T-cell (primary cell): ENCODE data around the gene KCNMA1. TPM values are rescaled to one million over a fixed set of nuclear protein-coding genes. Genes with fewer than 3 reads are reported as not detected.

Source experiments
- ATAC-seq, 4 experiments: fragments of 200-7000 bp in 3 of 4; fragments of 150-1000 bp in 1 of 4; cut with Tn5 transposase; replicated peaks in 1 of 4; 1 replicate in 3 of 4; 2 replicates in 1 of 4; pipeline ENCODE4 v1.10.0; 2021; ENCODE audit warnings: moderate library complexity in 3 of 4, mild to moderate bottlenecking in 2 of 4, moderate number of reproducible peaks in 1 of 4
- CTCF ChIA-PET, 2 donors: fragments of 300-600 bp; sonication (Branson Sonifier 250); formaldehyde crosslinking; loops; one replicate each; lab custom pipeline; 2022; ENCODE audit warnings: antibody characterized with exemption in 2 of 2; lab: Charles Lee
- POLR2A ChIA-PET, 2 donors: fragments of 300-600 bp; sonication (Branson Sonifier 250); formaldehyde crosslinking; loops; one replicate each; lab custom pipeline; 2022; ENCODE audit warnings: antibody characterized with exemption in 2 of 2; lab: Charles Lee
- DNase-seq, 35 experiments: peaks; one replicate each; pipeline versions ENCODE4 v3.0.0 to v3.0.0-alpha.2; 2013 to 2023
- H3K27ac ChIP-seq: one replicate; pipeline ENCODE4 v1.5.1; 2013; ENCODE audit warnings: low read length
- H3K27me3 ChIP-seq, 2 experiments: replicated peaks in 1 of 2; 1 replicate in 1 of 2; 2 replicates in 1 of 2; pipeline versions ENCODE4 v1.6.1 to v1.7.0; 2013; ENCODE audit warnings: low read length in 1 of 2, mixed read lengths in 1 of 2; ENCODE audit not compliant: control insufficient read depth in 2 of 2, insufficient read depth in 2 of 2; ENCODE audit errors: extremely low read depth in 1 of 2
- H3K36me3 ChIP-seq, 2 donors: 1 replicate in 1 of 2; 2 replicates in 1 of 2; pipeline versions ENCODE4 v1.6.1 to v1.7.0; 2013; ENCODE audit warnings: low read length in 1 of 2; ENCODE audit not compliant: control insufficient read depth in 2 of 2, insufficient read depth in 1 of 2; ENCODE audit errors: extremely low read depth in 1 of 2
- H3K4me1 ChIP-seq, 2 experiments: 1 replicate in 1 of 2; 2 replicates in 1 of 2; pipeline versions ENCODE4 v1.6.1 to v1.7.0; 2013; ENCODE audit warnings: low read length in 2 of 2, mixed read lengths in 1 of 2; ENCODE audit not compliant: insufficient read depth in 2 of 2, control insufficient read depth in 1 of 2; ENCODE audit errors: extremely low read depth in 1 of 2
- H3K4me3 ChIP-seq, 2 donors: 1 replicate in 1 of 2; 2 replicates in 1 of 2; pipeline versions ENCODE4 v1.5.1 to v1.7.0; 2013; ENCODE audit warnings: mild to moderate bottlenecking in 2 of 2, low read length in 1 of 2, moderate library complexity in 1 of 2; ENCODE audit not compliant: control insufficient read depth in 1 of 2; ENCODE audit errors: extremely low read depth in 1 of 2
- H3K9me3 ChIP-seq: 2 replicates; pipeline ENCODE4 v1.7.0; 2013
- H3K27ac Mint-ChIP-seq, 2 donors: one replicate each; pipeline ENCODE4 v1.8.0; 2020 to 2021; ENCODE audit warnings: mild to moderate bottlenecking in 2 of 2, mixed read lengths in 2 of 2
- H3K27me3 Mint-ChIP-seq, 2 donors: one replicate each; pipeline ENCODE4 v1.8.0; 2021 to 2022; ENCODE audit warnings: mixed read lengths in 2 of 2
- H3K36me3 Mint-ChIP-seq: one replicate; pipeline ENCODE4 v1.8.0; 2021; ENCODE audit warnings: mixed read lengths
- H3K4me1 Mint-ChIP-seq, 3 donors: one replicate each; pipeline ENCODE4 v1.8.0; 2020 to 2022; ENCODE audit warnings: mixed read lengths in 3 of 3, mild to moderate bottlenecking in 1 of 3
- H3K4me3 Mint-ChIP-seq, 3 donors: one replicate each; pipeline ENCODE4 v1.8.0; 2020 to 2022; ENCODE audit warnings: mild to moderate bottlenecking in 3 of 3, mixed read lengths in 3 of 3, moderate library complexity in 3 of 3
- H3K9me3 Mint-ChIP-seq, 3 donors: one replicate each; pipeline ENCODE4 v1.8.0; 2020 to 2022; ENCODE audit warnings: mixed read lengths in 3 of 3
- WGBS: methylation state at CpG from one replicate; pipeline ENCODE4 v1.1.5; 2013; ENCODE audit warnings: missing lambda C conversion rate; ENCODE audit not compliant: insufficient coverage; 5-methylcytosine and 5-hydroxymethylcytosine counted together
- total RNA-seq, 35 experiments: library from RNA in 6 of 35; stranded (reverse) in 6 of 35; fragments of 120-200 nt in 1 of 35; gene quantifications; one replicate each; pipeline versions ENCODE4 v1.2.1 to v1.2.4 and lab custom pipeline; 2013 to 2026

The KCNMA1 gene
- total RNA-seq, 5 donors from 2014 or later (not counting 1 experiment from before 2014, with no cell fraction given), result 0.14 to 1.6 (median 0.60) TPM

DNA sequence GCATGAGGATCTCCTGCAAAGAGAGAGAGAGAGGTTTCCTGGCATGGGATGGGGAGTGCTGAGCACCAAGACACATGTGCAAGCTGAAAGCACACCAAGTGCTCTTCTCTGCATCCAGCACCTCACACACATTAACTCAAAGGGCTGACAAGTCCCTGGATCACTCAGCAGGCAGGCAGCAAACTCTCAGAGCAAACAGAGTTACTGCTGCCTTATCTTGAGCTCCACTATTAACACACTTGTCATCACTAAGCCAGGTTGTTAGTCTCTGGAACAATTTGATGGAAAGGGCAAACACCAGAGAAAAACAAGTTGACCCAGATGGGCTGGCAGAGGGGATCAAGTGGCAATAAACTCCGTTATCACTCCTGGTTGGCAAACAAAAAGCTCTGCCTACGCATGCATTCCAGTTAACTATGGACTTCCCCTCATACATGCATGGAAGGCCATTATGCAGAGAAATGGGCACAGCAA is 349.9 kb downstream of the KCNMA1 start:
- Histone ChIP-seq H3K9me3 (no peaks in the 10 kb centered on the region), H3K4me3 (no peak overlapping the region), H3K4me1 (no peaks in the 10 kb centered on the region), H3K27ac (no peak overlapping the region), H3K27me3 (peaks cover 0 to 2% of the 10 kb centered on the region in 2 experiments), H3K36me3 (no peaks in the 10 kb centered on the region)
- DNase-seq (no peak), ATAC-seq (no peak)
- H3K36me3 Mint-ChIP-seq, result no peaks in the 10 kb centered on the region
- H3K27ac Mint-ChIP-seq, result no peak overlapping the region
- WGBS, result 100% methylated on average over 1 of the region's 2 CpGs
- H3K4me3 Mint-ChIP-seq, result no peak overlapping the region
- peaks cover 3 to 8% of the 10 kb centered on the region in 2 donors for H3K27me3 Mint-ChIP-seq
- CTCF ChIA-PET, result no interaction called here
- peaks cover 0 to 2% (median 0%) of the 10 kb centered on the region in 3 donors for H3K4me1 Mint-ChIP-seq
- no peaks in the 10 kb centered on the region for H3K9me3 Mint-ChIP-seq
- POLR2A ChIA-PET, result no interaction called here

DNA sequence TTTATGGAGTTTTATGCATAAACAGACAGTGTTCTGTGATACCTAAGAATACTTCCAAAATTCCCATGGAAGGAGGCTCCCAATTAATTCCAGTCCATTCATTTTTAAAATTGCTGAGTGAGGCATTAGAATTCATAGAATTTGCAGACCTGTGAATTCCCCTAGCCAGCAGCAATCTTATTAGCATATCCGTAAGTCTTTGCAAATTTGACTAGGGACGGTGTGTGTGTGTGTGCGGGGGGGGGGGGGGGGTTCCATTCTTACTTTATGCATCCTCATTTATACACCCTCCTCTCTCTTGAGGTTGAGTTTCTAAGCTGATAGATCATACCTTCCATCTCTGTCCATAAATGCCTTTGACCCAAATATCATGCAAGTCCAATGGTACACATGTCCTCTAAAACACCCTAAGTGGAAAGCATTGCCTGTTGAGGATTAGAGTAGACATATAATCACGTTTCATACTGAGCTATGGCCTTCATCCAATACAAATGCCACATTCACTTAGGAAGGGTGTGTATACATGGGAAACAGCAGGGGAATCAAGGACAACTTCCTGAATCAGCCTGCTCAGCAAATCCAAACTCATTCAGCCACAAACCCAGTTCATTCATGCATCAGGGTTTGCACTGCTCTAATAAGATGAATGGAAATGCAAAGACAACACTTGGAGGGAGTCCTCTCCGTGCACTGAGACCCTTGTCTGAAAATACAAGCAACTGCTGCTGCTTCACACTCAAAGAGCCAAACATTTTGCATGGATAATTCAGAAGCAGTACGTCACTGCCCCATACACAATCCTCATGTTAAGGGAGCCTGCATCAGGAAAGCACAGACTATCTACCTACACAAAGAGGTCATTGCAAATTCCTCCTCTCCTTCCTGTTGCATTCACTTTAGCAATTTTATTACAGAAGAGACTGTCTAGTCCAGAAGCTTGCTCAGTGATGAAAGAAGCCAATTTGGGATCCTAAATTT is 350.8 kb downstream of the KCNMA1 start:
- ChIA-PET CTCF (interaction anchor here in 1 of 2 donors (0.6 kb wide), 1 partner anchor 16 kb away, joined by 4 read pairs; no protein-coding TSS in a partner anchor), POLR2A (interaction anchor here in 1 of 2 donors (0.6 kb wide), 1 partner anchor 171 kb away, joined by 3 read pairs; no protein-coding TSS in a partner anchor)
- H3K36me3 ChIP-seq, result no peaks in the 10 kb centered on the region
- Mint-ChIP-seq H3K4me3 (no peak overlapping the region), H3K27me3 (peaks cover 3 to 11% of the 10 kb centered on the region in 2 donors), H3K4me1 (peaks cover 5 to 7% (median 5%) of the 10 kb centered on the region in 3 donors), H3K9me3 (no peaks in the 10 kb centered on the region), H3K27ac (no peak overlapping the region), H3K36me3 (no peaks in the 10 kb centered on the region)
- peaks cover 0 to 2% of the 10 kb centered on the region in 2 experiments for H3K27me3 ChIP-seq
- H3K27ac ChIP-seq, result no peak overlapping the region
- H3K9me3 ChIP-seq, result no peaks in the 10 kb centered on the region
- H3K4me3 ChIP-seq, result no peak overlapping the region
- H3K4me1 ChIP-seq, result no peaks in the 10 kb centered on the region
- ATAC-seq (no peak), DNase-seq (no peak)
- 50% methylated on average over 1 of the region's 6 CpGs for WGBS

DNA sequence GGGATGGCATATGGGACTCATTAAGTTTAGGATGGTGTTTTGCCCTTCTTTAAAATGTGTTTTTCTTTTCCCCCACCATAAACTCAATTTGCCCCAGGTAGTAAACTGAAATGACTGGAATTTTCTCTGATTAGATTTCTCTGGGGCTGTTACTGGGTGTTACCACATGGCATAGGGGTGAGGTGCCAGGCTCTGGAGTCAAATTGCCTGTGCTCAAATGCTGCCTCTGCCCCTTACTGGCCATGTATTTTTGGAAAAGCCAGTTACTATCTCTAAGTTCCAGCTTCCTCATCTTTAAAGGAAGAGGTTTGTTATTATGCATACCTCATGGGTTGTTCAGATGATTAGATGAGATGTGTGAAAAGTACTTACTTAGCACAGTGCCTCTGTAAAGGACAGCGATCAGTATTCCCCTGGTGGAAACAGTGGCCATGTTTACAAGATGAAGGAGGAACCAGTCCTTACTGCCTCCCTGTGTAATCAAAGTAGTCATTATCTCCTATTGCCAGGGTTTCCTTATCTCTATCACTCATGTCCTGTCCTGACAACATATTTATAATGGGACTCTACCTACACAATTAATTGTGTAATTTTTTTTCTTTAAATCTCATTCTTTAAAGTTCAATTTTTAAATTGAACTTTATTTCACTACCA is 352.0 kb downstream of the KCNMA1 start:
- Histone ChIP-seq H3K4me1 (peaks cover 0 to 5% of the 10 kb centered on the region in 2 experiments), H3K27ac (no peak overlapping the region), H3K4me3 (no peak overlapping the region), H3K9me3 (no peaks in the 10 kb centered on the region), H3K36me3 (no peaks in the 10 kb centered on the region), H3K27me3 (peaks cover 0 to 2% of the 10 kb centered on the region in 2 experiments)
- ATAC-seq (no peak), DNase-seq (no peak)
- H3K27ac Mint-ChIP-seq, result no peak overlapping the region
- no peaks in the 10 kb centered on the region for H3K36me3 Mint-ChIP-seq
- CTCF ChIA-PET, result no interaction called here
- H3K4me1 Mint-ChIP-seq, result peaks cover 10 to 13% (median 12%) of the 10 kb centered on the region in 3 donors
- no peak overlapping the region for H3K4me3 Mint-ChIP-seq
- H3K27me3 Mint-ChIP-seq, result peaks cover 3 to 11% of the 10 kb centered on the region in 2 donors
- no peaks in the 10 kb centered on the region for H3K9me3 Mint-ChIP-seq
- POLR2A ChIA-PET, result no interaction called here
- WGBS, result 67% methylated on average over 1 of the region's 1 CpG

DNA sequence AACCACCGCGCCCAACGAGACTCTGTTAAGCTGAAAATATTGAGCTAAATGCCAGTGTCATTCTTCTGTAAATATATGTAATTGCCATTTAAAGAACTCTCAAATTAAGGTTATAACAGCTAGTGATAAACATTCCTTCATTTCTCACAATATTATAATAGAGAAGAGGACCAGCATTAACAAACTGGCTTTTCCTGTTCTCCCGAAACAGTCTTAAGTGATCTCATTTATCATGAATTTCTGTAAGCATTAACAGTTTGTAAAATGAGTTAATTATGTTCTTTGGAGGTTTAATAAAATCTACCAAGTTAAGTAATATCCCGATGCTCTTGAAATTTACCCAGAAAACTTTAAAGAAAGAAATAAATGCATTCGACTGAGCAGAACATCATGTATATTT is 352.8 kb downstream of the KCNMA1 start:
- Histone ChIP-seq H3K27ac (no peak overlapping the region), H3K9me3 (no peaks in the 10 kb centered on the region), H3K36me3 (no peaks in the 10 kb centered on the region), H3K27me3 (peaks cover 0 to 2% of the 10 kb centered on the region in 2 experiments), H3K4me3 (no peak overlapping the region), H3K4me1 (peaks cover 0 to 5% of the 10 kb centered on the region in 2 experiments)
- Mint-ChIP-seq H3K4me1 (peaks cover 10 to 13% (median 13%) of the 10 kb centered on the region in 3 donors), H3K4me3 (no peak overlapping the region), H3K9me3 (peaks cover 0 to 3% (median 3%) of the 10 kb centered on the region in 3 donors), H3K27me3 (peaks cover 3 to 14% of the 10 kb centered on the region in 2 donors), H3K27ac (no peak overlapping the region), H3K36me3 (no peaks in the 10 kb centered on the region)
- no CpG with 5 or more reads among the region's 6 CpGs for WGBS
- DNase-seq (no peak), ATAC-seq (no peak)
- ChIA-PET POLR2A (no interaction called here), CTCF (no interaction called here)

DNA sequence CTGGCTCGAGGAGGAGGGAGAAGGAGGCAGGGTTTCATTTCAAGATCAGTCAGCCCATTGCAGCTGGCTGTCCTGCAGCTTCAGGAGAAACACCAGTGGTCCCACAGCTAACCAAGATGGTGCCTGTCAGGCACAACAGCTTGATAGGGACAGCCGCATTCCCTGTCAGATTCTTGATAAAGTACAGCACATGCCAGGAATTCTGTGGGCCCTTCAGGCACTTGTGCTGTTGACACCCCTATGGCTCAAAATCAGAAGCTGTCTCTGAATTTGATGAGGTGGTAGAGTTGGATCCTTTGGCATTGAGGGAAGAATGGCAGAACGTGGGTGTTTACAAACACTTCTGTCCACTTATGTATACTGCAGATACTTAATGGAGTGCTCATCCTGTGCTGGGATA is 354.3 kb downstream of the KCNMA1 start:
- POLR2A ChIA-PET, result no interaction called here

DNA sequence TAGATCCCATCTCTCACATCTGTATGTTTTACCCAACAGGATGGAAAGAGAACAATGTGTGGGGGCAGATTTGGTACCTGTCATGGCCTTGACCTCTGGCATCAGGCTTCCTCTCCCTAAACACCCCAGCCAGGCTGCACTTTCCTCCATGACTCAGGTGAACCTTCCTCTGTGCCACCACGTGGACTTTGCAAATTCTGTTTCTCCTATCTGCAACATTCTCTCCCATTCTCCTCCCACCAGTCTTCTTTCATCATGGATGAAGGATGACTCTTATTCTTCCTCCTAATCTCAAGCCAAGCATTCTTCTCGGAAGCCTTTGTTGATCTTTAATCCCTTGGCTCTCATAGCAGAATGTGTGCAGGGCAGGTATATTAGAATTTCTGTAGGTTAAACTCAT is 355.4 kb downstream of the KCNMA1 start:
- ATAC-seq, result no peak
- Mint-ChIP-seq H3K4me1 (peaks cover 15 to 19% (median 18%) of the 10 kb centered on the region in 3 donors), H3K4me3 (no peak overlapping the region), H3K27ac (no peak overlapping the region), H3K9me3 (peaks cover 0 to 5% (median 4%) of the 10 kb centered on the region in 3 donors), H3K27me3 (peaks cover 3 to 15% of the 10 kb centered on the region in 2 donors), H3K36me3 (no peaks in the 10 kb centered on the region)
- DNase-seq, result no peak
- H3K4me1 ChIP-seq, result peaks cover 0 to 11% of the 10 kb centered on the region in 2 experiments
- no peak overlapping the region for H3K4me3 ChIP-seq
- no peak overlapping the region for H3K27ac ChIP-seq
- peaks cover 0 to 2% of the 10 kb centered on the region in 2 experiments for H3K27me3 ChIP-seq
- no CpG with 5 or more reads among the region's 2 CpGs for WGBS
- no peaks in the 10 kb centered on the region for H3K9me3 ChIP-seq
- ChIA-PET CTCF (no interaction called here), POLR2A (no interaction called here)
- H3K36me3 ChIP-seq, result no peaks in the 10 kb centered on the region

More for the DNA sequence above, 354.3 kb downstream of the KCNMA1 start:
- ATAC-seq, result no peak
- Histone ChIP-seq H3K9me3 (no peaks in the 10 kb centered on the region), H3K4me1 (peaks cover 0 to 11% of the 10 kb centered on the region in 2 experiments), H3K36me3 (no peaks in the 10 kb centered on the region), H3K4me3 (no peak overlapping the region), H3K27ac (no peak overlapping the region), H3K27me3 (peaks cover 0 to 2% of the 10 kb centered on the region in 2 experiments)
- WGBS, result 100% methylated on average over 1 of the region's 3 CpGs
- CTCF ChIA-PET, result no interaction called here
- DNase-seq, result no peak
- H3K4me3 Mint-ChIP-seq, result no peak overlapping the region
- no peak overlapping the region for H3K27ac Mint-ChIP-seq
- peaks cover 15 to 18% (median 17%) of the 10 kb centered on the region in 3 donors for H3K4me1 Mint-ChIP-seq
- no peaks in the 10 kb centered on the region for H3K36me3 Mint-ChIP-seq
- peaks cover 3 to 15% of the 10 kb centered on the region in 2 donors for H3K27me3 Mint-ChIP-seq
- H3K9me3 Mint-ChIP-seq, result peaks cover 0 to 5% (median 4%) of the 10 kb centered on the region in 3 donors
